Activated CD4-positive, alpha-beta T cell treated with anti-CD3 and anti-CD28 coated beads, Interleukin-2, amount 10 ng/mL, durations not matched to agents 7 days and 5 days (primary cell): ENCODE results near the gene DNPH1. TPM values are rescaled to one million over a fixed set of nuclear protein-coding genes. Genes with fewer than 3 reads are reported as not detected.

Source experiments
- CTCF ChIA-PET: fragments of 350-600 bp; sonication (Branson Sonifier 250); formaldehyde crosslinking; loops from one replicate; lab custom pipeline; 2021; ENCODE audit warnings: antibody characterized with exemption; lab: Charles Lee
- POLR2A ChIA-PET: fragments of 350-600 bp; sonication (Branson Sonifier 250); formaldehyde crosslinking; loops from one replicate; lab custom pipeline; 2021; ENCODE audit warnings: antibody characterized with exemption; lab: Charles Lee
- DNase-seq: peaks from one replicate; pipeline ENCODE4 v3.0.0-alpha.2; 2020
- H3K27ac Mint-ChIP-seq: one replicate; pipeline ENCODE4 v1.8.0; 2021; ENCODE audit warnings: mild to moderate bottlenecking, moderate library complexity, mixed read lengths
- H3K27me3 Mint-ChIP-seq: one replicate; pipeline ENCODE4 v1.8.0; 2021; ENCODE audit warnings: mixed read lengths
- H3K36me3 Mint-ChIP-seq: one replicate; pipeline ENCODE4 v1.8.0; 2021; ENCODE audit warnings: low read depth, mixed read lengths
- H3K4me1 Mint-ChIP-seq: one replicate; pipeline ENCODE4 v1.8.0; 2021; ENCODE audit warnings: mixed read lengths
- H3K4me3 Mint-ChIP-seq: one replicate; pipeline ENCODE4 v1.8.0; 2021; ENCODE audit warnings: mild to moderate bottlenecking, moderate library complexity, mixed read lengths
- H3K9me3 Mint-ChIP-seq: one replicate; pipeline ENCODE4 v1.8.0; 2021; ENCODE audit warnings: mixed read lengths
- total RNA-seq, 2 experiments: library from RNA; stranded (reverse); gene quantifications; one replicate each; pipeline ENCODE4 v1.2.3, GENCODE V29; 2021

DNPH1 gene
- total RNA-seq, 2 experiments from 2014 or later: 36.7 to 48.6 TPM

GRCh38 chr6:43271103-43271815, 42.0 kb upstream of the DNPH1 start:
- Mint-ChIP-seq H3K27ac (no peak overlapping the region), H3K4me3 (no peak overlapping the region), H3K36me3 (no peaks in the 10 kb centered on the region), H3K9me3 (no peaks in the 10 kb centered on the region), H3K4me1 (peaks cover 11% of the 10 kb centered on the region), H3K27me3 (peaks cover 59% of the 10 kb centered on the region)
- no peak for DNase-seq
- ChIA-PET POLR2A (no interaction called here), CTCF (interaction anchor here (3.7 kb wide), 1 partner anchor 42 kb away, joined by 9 read pairs; the partner anchor contains the start of gene DNPH1)

GRCh38 chr6:43269273-43270007, 40.2 kb upstream of the DNPH1 start:
- POLR2A ChIA-PET: interaction anchor here (0.6 kb wide), 1 partner anchor 110 kb away, joined by 4 read pairs; no protein-coding TSS in a partner anchor
- no peaks in the 10 kb centered on the region for H3K9me3 Mint-ChIP-seq
- H3K4me1 Mint-ChIP-seq: peaks cover 5% of the 10 kb centered on the region
- peaks cover 45% of the 10 kb centered on the region for H3K27me3 Mint-ChIP-seq
- H3K4me3 Mint-ChIP-seq: peak overlapping the region; percentile 54
- CTCF ChIA-PET: interaction anchor here (0.6 to 3.7 kb wide), 5 partner anchors 7 to 237 kb away, joined by 3 to 9 read pairs (median 4); partner anchors contain the start of genes DNPH1 and TJAP1
- no peaks in the 10 kb centered on the region for H3K36me3 Mint-ChIP-seq
- no peak overlapping the region for H3K27ac Mint-ChIP-seq
- DNase-seq: peak; percentile 31

- Mint-ChIP-seq H3K27me3 (peaks cover 39% of the 10 kb centered on the region), H3K9me3 (no peaks in the 10 kb centered on the region), H3K27ac (no peak overlapping the region), H3K4me3 (peak overlapping the region; percentile 54), H3K4me1 (peaks cover 5% of the 10 kb centered on the region), H3K36me3 (no peaks in the 10 kb centered on the region)
- ChIA-PET CTCF (interaction anchor here (0.6 to 3.7 kb wide), 10 partner anchors 8 to 238 kb away, joined by 3 to 9 read pairs (median 3); partner anchors contain the start of genes DNPH1 and TJAP1), POLR2A (interaction anchor here (0.6 kb wide), 1 partner anchor 110 kb away, joined by 4 read pairs; no protein-coding TSS in a partner anchor)
- no peak for DNase-seq
These were observed 39.5 kb upstream of the DNPH1 start for GRCh38 chr6:43268782-43269272.

GRCh38 chr6:43268355-43268700, 39.0 kb upstream of the DNPH1 start:
- H3K4me3 Mint-ChIP-seq: no peak overlapping the region
- POLR2A ChIA-PET: no interaction called here
- CTCF ChIA-PET: interaction anchor here (0.8 to 3.7 kb wide), 9 partner anchors 8 to 238 kb away, joined by 3 to 9 read pairs (median 3); partner anchors contain the start of gene DNPH1
- H3K27ac Mint-ChIP-seq: no peak overlapping the region
- DNase-seq: no peak
- H3K9me3 Mint-ChIP-seq: no peaks in the 10 kb centered on the region
- H3K27me3 Mint-ChIP-seq: peaks cover 35% of the 10 kb centered on the region
- H3K4me1 Mint-ChIP-seq: peaks cover 5% of the 10 kb centered on the region
- H3K36me3 Mint-ChIP-seq: no peaks in the 10 kb centered on the region

- Mint-ChIP-seq H3K27me3 (peaks cover 29% of the 10 kb centered on the region), H3K4me3 (no peak overlapping the region), H3K36me3 (no peaks in the 10 kb centered on the region), H3K4me1 (peaks cover 5% of the 10 kb centered on the region), H3K27ac (no peak overlapping the region), H3K9me3 (no peaks in the 10 kb centered on the region)
- ChIA-PET CTCF (interaction anchor here (0.8 to 3.7 kb wide), 8 partner anchors 9 to 239 kb away, joined by 3 to 9 read pairs (median 3); partner anchors contain the start of gene DNPH1), POLR2A (no interaction called here)
- DNase-seq: no peak
These were observed 38.5 kb upstream of the DNPH1 start for GRCh38 chr6:43267619-43268354.

GRCh38 chr6:43265564-43265963, 36.3 kb upstream of the DNPH1 start:
- Mint-ChIP-seq H3K36me3 (no peaks in the 10 kb centered on the region), H3K9me3 (no peaks in the 10 kb centered on the region), H3K27ac (no peak overlapping the region), H3K27me3 (peaks cover 17% of the 10 kb centered on the region), H3K4me1 (peaks cover 5% of the 10 kb centered on the region), H3K4me3 (no peak overlapping the region)
- DNase-seq: no peak
- POLR2A ChIA-PET: no interaction called here
- CTCF ChIA-PET: interaction anchor here (1.1 kb wide), 1 partner anchor 10 kb away, joined by 4 read pairs; no protein-coding TSS in a partner anchor

GRCh38 chr6:43264599-43265145, 35.4 kb upstream of the DNPH1 start:
- H3K9me3 Mint-ChIP-seq: no peaks in the 10 kb centered on the region
- POLR2A ChIA-PET: no interaction called here

GRCh38 chr6:43263314-43264178, 34.3 kb upstream of the DNPH1 start:
- peak; percentile 84 for DNase-seq
- no peaks in the 10 kb centered on the region for H3K4me1 Mint-ChIP-seq
- H3K36me3 Mint-ChIP-seq: no peaks in the 10 kb centered on the region
- H3K27me3 Mint-ChIP-seq: peaks cover 5% of the 10 kb centered on the region
- H3K4me3 Mint-ChIP-seq: no peak overlapping the region
- no peaks in the 10 kb centered on the region for H3K9me3 Mint-ChIP-seq
- H3K27ac Mint-ChIP-seq: no peak overlapping the region
- ChIA-PET POLR2A (no interaction called here), CTCF (interaction anchor here (0.6 to 1.8 kb wide), 13 partner anchors 9 to 258 kb away, joined by 3 to 8 read pairs (median 3); partner anchors contain the start of gene LRRC73)

More at GRCh38 chr6:43264599-43265145, 35.4 kb upstream of the DNPH1 start:
- Mint-ChIP-seq H3K27ac (no peak overlapping the region), H3K4me1 (peaks cover 5% of the 10 kb centered on the region), H3K4me3 (no peak overlapping the region), H3K36me3 (no peaks in the 10 kb centered on the region), H3K27me3 (peaks cover 12% of the 10 kb centered on the region)
- DNase-seq: no peak
- CTCF ChIA-PET: interaction anchor here (1.1 to 1.8 kb wide), 3 partner anchors 8 to 18 kb away, joined by 3 to 6 read pairs (median 4); no protein-coding TSS in a partner anchor

- H3K27ac Mint-ChIP-seq: no peak overlapping the region
- no peak for DNase-seq
- peaks cover 2% of the 10 kb centered on the region for H3K27me3 Mint-ChIP-seq
- CTCF ChIA-PET: interaction anchor here (0.6 to 1.8 kb wide), 10 partner anchors 10 to 258 kb away, joined by 3 to 8 read pairs (median 3); partner anchors contain the start of gene LRRC73
- no peaks in the 10 kb centered on the region for H3K36me3 Mint-ChIP-seq
- no peaks in the 10 kb centered on the region for H3K4me1 Mint-ChIP-seq
- POLR2A ChIA-PET: no interaction called here
- no peaks in the 10 kb centered on the region for H3K9me3 Mint-ChIP-seq
- H3K4me3 Mint-ChIP-seq: no peak overlapping the region
These were observed 33.6 kb upstream of the DNPH1 start for GRCh38 chr6:43262780-43263313.

GRCh38 chr6:43262000-43262779, 32.9 kb upstream of the DNPH1 start:
- no peaks in the 10 kb centered on the region for H3K9me3 Mint-ChIP-seq
- no peaks in the 10 kb centered on the region for H3K4me1 Mint-ChIP-seq
- no peak overlapping the region for H3K4me3 Mint-ChIP-seq
- DNase-seq: no peak
- no peaks in the 10 kb centered on the region for H3K36me3 Mint-ChIP-seq
- ChIA-PET POLR2A (no interaction called here), CTCF (interaction anchor here (1.0 to 1.1 kb wide), 3 partner anchors 10 to 31 kb away, joined by 3 read pairs; no protein-coding TSS in a partner anchor)
- H3K27me3 Mint-ChIP-seq: no peaks in the 10 kb centered on the region
- H3K27ac Mint-ChIP-seq: no peak overlapping the region
